GM12874 (cell line): Measurements from ENCODE around the gene KMT2D.

Source experiments
- TF ChIP-seq, protein P1 (sequence below): IDR thresholded peaks from 2 replicates; pipeline ENCODE4 v1.5.1; 2011; ENCODE audit warnings: low read depth, mild to moderate bottlenecking, control low read depth, low read length, moderate library complexity; ENCODE audit not compliant: insufficient read depth

The KMT2D gene

GRCh38 chr12:49036029-49036428, 24.6 kb downstream of the KMT2D start:
- TF ChIP-seq, protein P1, sequence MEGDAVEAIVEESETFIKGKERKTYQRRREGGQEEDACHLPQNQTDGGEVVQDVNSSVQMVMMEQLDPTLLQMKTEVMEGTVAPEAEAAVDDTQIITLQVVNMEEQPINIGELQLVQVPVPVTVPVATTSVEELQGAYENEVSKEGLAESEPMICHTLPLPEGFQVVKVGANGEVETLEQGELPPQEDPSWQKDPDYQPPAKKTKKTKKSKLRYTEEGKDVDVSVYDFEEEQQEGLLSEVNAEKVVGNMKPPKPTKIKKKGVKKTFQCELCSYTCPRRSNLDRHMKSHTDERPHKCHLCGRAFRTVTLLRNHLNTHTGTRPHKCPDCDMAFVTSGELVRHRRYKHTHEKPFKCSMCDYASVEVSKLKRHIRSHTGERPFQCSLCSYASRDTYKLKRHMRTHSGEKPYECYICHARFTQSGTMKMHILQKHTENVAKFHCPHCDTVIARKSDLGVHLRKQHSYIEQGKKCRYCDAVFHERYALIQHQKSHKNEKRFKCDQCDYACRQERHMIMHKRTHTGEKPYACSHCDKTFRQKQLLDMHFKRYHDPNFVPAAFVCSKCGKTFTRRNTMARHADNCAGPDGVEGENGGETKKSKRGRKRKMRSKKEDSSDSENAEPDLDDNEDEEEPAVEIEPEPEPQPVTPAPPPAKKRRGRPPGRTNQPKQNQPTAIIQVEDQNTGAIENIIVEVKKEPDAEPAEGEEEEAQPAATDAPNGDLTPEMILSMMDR: no peak

GRCh38 chr12:49034286-49034622, 26.3 kb downstream of the KMT2D start:
- TF ChIP-seq, protein P1: no peak

DNA sequence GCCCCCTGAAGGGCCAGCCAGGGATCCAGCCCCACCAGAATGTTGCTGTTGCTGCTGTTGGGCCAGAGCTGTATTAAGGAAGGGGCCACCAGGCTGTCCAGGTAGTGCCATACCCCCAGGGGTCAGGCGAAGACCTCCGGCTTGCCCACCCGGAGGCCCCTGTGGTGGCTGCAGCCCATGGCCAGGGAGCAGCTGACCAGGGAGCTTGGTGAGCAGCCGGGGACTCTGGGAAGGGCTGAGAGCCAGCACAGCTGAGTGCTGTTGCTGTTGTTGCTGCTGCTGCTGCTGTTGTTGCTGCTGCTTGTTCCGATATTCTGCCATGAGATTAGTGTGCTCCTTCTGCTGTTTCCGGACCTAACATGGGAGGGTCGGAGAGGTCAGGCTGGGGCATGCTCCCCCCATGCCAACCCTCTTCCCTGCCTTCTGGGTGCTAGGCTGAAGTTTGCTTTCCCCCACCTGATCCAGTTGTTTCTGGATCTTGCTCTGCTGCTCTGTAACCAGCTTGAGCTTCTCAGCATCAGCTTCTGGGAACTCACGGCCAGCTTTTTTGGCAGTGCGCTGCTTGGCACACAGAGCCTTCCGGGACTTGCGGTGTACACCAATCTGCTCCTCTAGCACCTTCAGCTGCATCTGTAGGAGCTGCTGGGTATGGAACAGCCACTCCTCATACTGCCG, 26.8 kb downstream of the KMT2D start:
- TF ChIP-seq, protein P1: no peak

- TF ChIP-seq, protein P1: no peak
Observed at GRCh38 chr12:49032679-49033447, 27.7 kb downstream of the KMT2D start.

- TF ChIP-seq, protein P1: no peak
Observed at GRCh38 chr12:49032276-49032675, 28.3 kb downstream of the KMT2D start.

GRCh38 chr12:49031573-49032161, 28.9 kb downstream of the KMT2D start:
- TF ChIP-seq, protein P1: no peak

DNA sequence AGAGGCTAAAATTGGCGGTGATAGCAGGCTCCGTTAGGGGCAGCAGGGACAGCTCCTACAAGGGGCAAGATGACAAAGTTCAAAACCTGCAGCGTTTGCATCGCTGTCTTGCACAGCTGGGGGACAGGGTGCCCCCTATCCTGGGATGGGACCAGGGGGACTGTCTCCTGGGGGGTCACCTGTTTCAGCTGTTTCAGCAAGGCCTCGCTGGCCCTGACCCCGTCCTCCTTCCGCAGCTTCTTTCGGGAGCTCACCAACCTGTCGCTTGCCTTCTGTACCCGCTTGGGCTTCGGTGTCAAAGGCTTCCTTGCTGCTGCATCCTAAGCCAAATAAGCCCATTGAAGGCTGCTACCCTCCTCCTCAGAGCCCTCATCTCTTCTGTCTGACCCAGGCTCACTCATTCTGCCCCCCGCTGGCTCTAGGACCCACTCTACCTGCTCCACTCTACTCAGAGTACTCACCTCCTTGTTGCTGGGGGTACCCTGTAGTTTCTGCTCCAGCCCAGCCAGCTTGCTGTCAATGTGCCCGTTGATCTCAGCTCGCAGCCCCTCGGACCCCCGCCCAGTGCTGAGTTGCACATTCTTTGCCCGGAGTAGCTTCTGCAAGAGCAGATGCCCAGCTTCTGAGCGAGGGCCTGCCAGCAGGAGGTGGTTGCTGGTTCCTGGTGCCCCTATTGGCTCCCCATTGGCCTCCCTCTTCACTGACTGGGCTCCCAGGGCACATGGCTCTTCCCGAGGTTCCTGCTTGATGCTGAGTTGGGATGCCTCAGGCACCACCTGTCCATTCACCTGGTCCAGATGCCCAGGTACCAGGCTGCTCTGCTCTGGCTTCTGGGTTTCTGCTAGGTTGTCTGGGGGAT, 29.7 kb downstream of the KMT2D start:
- TF ChIP-seq, protein P1: no peak
